HepG2 (cell line): ENCODE measurements around the gene ZNF627. TPM values are rescaled to one million over a fixed set of nuclear protein-coding genes. Genes with fewer than 3 reads are reported as not detected.

Experiments used
- KMT2A ChIP-seq: sonication (generic); formaldehyde crosslinking; IDR thresholded peaks from 2 replicates; pipeline ENCODE4 v1.4.0; 2020; ENCODE audit warnings: missing genetic modification reagents
- NFKBIZ ChIP-seq: IDR thresholded peaks from 2 replicates; pipeline ENCODE4 v1.6.1; 2018; ENCODE audit warnings: missing genetic modification reagents, missing compliant biosample characterization
- NR2F2 ChIP-seq: IDR thresholded peaks from 2 replicates; pipeline ENCODE4 v1.6.1; 2012; ENCODE audit warnings: low read depth, inconsistent platforms, borderline replicate concordance
- PHB2 ChIP-seq: fragments of 450-650 bp; IDR thresholded peaks from 2 replicates; pipeline ENCODE4 v1.6.1; 2018; ENCODE audit not compliant: partially characterized antibody
- RFX5 ChIP-seq: IDR thresholded peaks from 2 replicates; pipeline ENCODE4 v1.6.1; 2011; ENCODE audit warnings: low read depth, low read length, improper control_type of control experiment
- SALL1 ChIP-seq: sonication (generic); formaldehyde crosslinking; IDR thresholded peaks from 2 replicates; pipeline ENCODE4 v1.8.0; 2022; ENCODE audit warnings: mild to moderate bottlenecking, missing genetic modification reagents
- SMAD1 ChIP-seq: sonication (generic); formaldehyde crosslinking; IDR thresholded peaks from 2 replicates; pipeline ENCODE4 v1.4.0; 2020; ENCODE audit warnings: missing genetic modification reagents, low read depth, mild to moderate bottlenecking, borderline replicate concordance
- SUZ12 ChIP-seq: fragments of 150-350 bp; IDR thresholded peaks from 2 replicates; pipeline ENCODE4 v1.6.1; 2014; ENCODE audit warnings: low read depth, low read length
- THAP7 ChIP-seq: sonication (generic); formaldehyde crosslinking; IDR thresholded peaks from 2 replicates; pipeline ENCODE4 v1.8.1; 2023; ENCODE audit warnings: mild to moderate bottlenecking, missing genetic modification reagents
- ZMYM4 ChIP-seq: sonication (generic); formaldehyde crosslinking; IDR thresholded peaks from 2 replicates; pipeline ENCODE4 v1.8.1; 2023; ENCODE audit warnings: mild to moderate bottlenecking, missing genetic modification reagents
- ZNF276 ChIP-seq: sonication (generic); formaldehyde crosslinking; IDR thresholded peaks from 2 replicates; pipeline ENCODE4 v1.4.0; 2020; ENCODE audit warnings: mild to moderate bottlenecking, low read depth, missing genetic modification reagents
- ZNF318 ChIP-seq: sonication (generic); formaldehyde crosslinking; IDR thresholded peaks from 2 replicates; pipeline ENCODE4 v1.4.0; 2020; ENCODE audit warnings: mild to moderate bottlenecking, missing genetic modification reagents
- polyA plus RNA-seq, 8 experiments: library from polyadenylated mRNA; depleted of rRNA in 3 of 8; stranded (reverse) in 7 of 8; unstranded in 1 of 8; fragments of >200 nt; fragmentation: Illumina TruSeq in 4 of 8; extraction: Trizol in 4 of 8; gene quantifications; 2 replicates each; pipeline versions ENCODE4 v1.2.1 to v1.2.3, GENCODE V29; 2011 to 2016; ENCODE audit warnings: low read depth in 4 of 8, missing spikeins in 1 of 8, mixed read lengths in 1 of 8; ENCODE audit not compliant: insufficient read depth in 1 of 8
- total RNA-seq, 5 experiments: library from RNA; depleted of rRNA; stranded (reverse); fragments of >200 nt; fragmentation: Illumina TruSeq; extraction: Trizol; gene quantifications; 2 replicates each; pipeline ENCODE4 v1.2.3, GENCODE V29; 2016; ENCODE audit warnings: low read depth in 1 of 5
- TF ChIP-seq, protein P1 (sequence below): IDR thresholded peaks from 2 replicates; pipeline ENCODE4 v1.6.1; 2016; ENCODE audit warnings: low read depth, missing genetic modification reagents, missing compliant biosample characterization

ZNF627 gene
- total and polyA plus RNA-seq, 2 of the 13 experiments (the other 11 are each of a cell fraction or from before 2014, with no cell fraction given): 4.2 to 12.7 TPM

DNA sequence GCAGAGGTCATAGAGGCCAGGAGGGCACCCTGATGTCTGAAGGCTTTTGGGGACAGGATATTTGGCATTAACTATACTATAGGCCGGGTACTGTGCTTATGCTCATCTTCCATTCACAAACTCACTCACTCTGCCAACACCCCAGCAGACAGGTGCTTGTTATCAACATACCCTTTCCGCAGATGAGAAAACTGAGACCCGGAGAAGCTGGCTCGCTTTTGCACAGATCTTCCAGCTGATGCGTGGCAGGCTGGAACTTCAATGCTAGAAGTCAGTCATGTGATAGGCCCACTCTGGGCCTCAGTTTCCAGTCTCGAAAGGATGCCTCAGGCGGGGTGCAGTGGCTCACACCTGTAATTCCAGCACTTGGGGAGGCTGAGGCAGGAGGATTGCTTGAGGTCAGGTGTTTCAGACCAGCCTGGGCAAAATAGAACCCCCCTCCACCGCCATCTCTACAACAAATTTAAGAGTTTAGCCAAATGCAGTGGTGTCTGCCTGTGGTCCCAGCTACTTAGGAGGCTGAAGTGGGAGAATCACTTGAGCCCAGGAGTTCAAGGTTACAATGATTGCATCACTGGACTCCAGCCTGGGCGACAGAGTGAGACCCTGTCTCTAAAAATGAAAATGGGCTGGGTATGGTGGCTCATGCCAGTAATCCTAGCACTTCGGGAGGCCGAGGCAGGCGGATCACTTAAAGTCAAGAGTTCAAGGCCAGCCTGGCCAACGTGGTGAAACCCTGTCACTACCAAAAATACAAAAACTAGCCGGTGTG lies 49.2 kb upstream of the ZNF627 start (continued):
- TF ChIP-seq SUZ12 (no peak), PHB2 (no peak), NR2F2 (no peak), THAP7 (CRISPR knock-in tag) (no peak), SMAD1 (CRISPR knock-in tag) (no peak), SALL1 (CRISPR knock-in tag) (0 out of 2 replicates have a peak, but pooled peaks have one; percentile 8), ZMYM4 (CRISPR knock-in tag) (no peak), ZNF318 (CRISPR knock-in tag) (no peak), RFX5 (no peak), NFKBIZ (CRISPR knock-in tag) (no peak), KMT2A (CRISPR knock-in tag) (no peak), ZNF276 (CRISPR knock-in tag) (no peak)
- TF ChIP-seq, protein P1, sequence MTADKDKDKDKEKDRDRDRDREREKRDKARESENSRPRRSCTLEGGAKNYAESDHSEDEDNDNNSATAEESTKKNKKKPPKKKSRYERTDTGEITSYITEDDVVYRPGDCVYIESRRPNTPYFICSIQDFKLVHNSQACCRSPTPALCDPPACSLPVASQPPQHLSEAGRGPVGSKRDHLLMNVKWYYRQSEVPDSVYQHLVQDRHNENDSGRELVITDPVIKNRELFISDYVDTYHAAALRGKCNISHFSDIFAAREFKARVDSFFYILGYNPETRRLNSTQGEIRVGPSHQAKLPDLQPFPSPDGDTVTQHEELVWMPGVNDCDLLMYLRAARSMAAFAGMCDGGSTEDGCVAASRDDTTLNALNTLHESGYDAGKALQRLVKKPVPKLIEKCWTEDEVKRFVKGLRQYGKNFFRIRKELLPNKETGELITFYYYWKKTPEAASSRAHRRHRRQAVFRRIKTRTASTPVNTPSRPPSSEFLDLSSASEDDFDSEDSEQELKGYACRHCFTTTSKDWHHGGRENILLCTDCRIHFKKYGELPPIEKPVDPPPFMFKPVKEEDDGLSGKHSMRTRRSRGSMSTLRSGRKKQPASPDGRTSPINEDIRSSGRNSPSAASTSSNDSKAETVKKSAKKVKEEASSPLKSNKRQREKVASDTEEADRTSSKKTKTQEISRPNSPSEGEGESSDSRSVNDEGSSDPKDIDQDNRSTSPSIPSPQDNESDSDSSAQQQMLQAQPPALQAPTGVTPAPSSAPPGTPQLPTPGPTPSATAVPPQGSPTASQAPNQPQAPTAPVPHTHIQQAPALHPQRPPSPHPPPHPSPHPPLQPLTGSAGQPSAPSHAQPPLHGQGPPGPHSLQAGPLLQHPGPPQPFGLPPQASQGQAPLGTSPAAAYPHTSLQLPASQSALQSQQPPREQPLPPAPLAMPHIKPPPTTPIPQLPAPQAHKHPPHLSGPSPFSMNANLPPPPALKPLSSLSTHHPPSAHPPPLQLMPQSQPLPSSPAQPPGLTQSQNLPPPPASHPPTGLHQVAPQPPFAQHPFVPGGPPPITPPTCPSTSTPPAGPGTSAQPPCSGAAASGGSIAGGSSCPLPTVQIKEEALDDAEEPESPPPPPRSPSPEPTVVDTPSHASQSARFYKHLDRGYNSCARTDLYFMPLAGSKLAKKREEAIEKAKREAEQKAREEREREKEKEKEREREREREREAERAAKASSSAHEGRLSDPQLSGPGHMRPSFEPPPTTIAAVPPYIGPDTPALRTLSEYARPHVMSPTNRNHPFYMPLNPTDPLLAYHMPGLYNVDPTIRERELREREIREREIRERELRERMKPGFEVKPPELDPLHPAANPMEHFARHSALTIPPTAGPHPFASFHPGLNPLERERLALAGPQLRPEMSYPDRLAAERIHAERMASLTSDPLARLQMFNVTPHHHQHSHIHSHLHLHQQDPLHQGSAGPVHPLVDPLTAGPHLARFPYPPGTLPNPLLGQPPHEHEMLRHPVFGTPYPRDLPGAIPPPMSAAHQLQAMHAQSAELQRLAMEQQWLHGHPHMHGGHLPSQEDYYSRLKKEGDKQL (CRISPR knock-in tag): no peak
